ENCODE data around the gene RNH1.

RNH1 gene

GRCh38 chr11:503179-503981 lies 3.7 kb downstream of the RNH1 start:
- no peak overlapping the region for H3K4me3 ChIP-seq (ENCODE audit: low read length)
- no peak for DNase-seq (ENCODE audit: low read depth, low spot score)

GRCh38 chr11:502288-503178 lies 4.5 kb downstream of the RNH1 start:
- no peak overlapping the region for H3K4me3 ChIP-seq (ENCODE audit: low read length)
- DNase-seq (ENCODE audit: low read depth, low spot score): no peak

- DNase-seq (ENCODE audit: low read depth, low spot score): no peak
Measured at GRCh38 chr11:501683-502287, 5.3 kb downstream of the RNH1 start.

GRCh38 chr11:501001-501682 lies 5.9 kb downstream of the RNH1 start:
- no peak overlapping the region for H3K4me3 ChIP-seq (ENCODE audit: low read length)
- no peak for DNase-seq (ENCODE audit: low read depth, low spot score)

More at GRCh38 chr11:501683-502287, 5.3 kb downstream of the RNH1 start:
- no peak overlapping the region for H3K4me3 ChIP-seq (ENCODE audit: low read length)

- no peak for DNase-seq (ENCODE audit: low read depth, low spot score)
- H3K4me3 ChIP-seq (ENCODE audit: low read length): no peak overlapping the region
Measured at GRCh38 chr11:499201-500076, 7.6 kb downstream of the RNH1 start.

- DNase-seq (ENCODE audit: low read depth, low spot score): no peak
- H3K4me3 ChIP-seq (ENCODE audit: low read length): no peak overlapping the region
Measured at GRCh38 chr11:498297-499181, 8.5 kb downstream of the RNH1 start.

GRCh38 chr11:497565-498296 lies 9.3 kb downstream of the RNH1 start:
- no peak for DNase-seq (ENCODE audit: low read depth, low spot score)
- no peak overlapping the region for H3K4me3 ChIP-seq (ENCODE audit: low read length)

- no peak for DNase-seq (ENCODE audit: low read depth, low spot score)
- H3K4me3 ChIP-seq (ENCODE audit: low read length): no peak overlapping the region
Measured at GRCh38 chr11:496834-497564, 10.0 kb downstream of the RNH1 start.

GRCh38 chr11:495537-495931 lies 11.5 kb downstream of the RNH1 start:
- no peak for DNase-seq (ENCODE audit: low read depth, low spot score)
- no peak overlapping the region for H3K4me3 ChIP-seq (ENCODE audit: low read length)

GRCh38 chr11:494761-495536 lies 12.1 kb downstream of the RNH1 start:
- H3K4me3 ChIP-seq (ENCODE audit: low read length): no peak overlapping the region
- DNase-seq (ENCODE audit: low read depth, low spot score): no peak

GRCh38 chr11:492427-493226 lies 14.4 kb downstream of the RNH1 start:
- DNase-seq (ENCODE audit: low read depth, low spot score): no peak
- H3K4me3 ChIP-seq (ENCODE audit: low read length): no peak overlapping the region

- H3K4me3 ChIP-seq (ENCODE audit: low read length): no peak overlapping the region
- DNase-seq (ENCODE audit: low read depth, low spot score): no peak
Measured at GRCh38 chr11:491358-491757, 15.7 kb downstream of the RNH1 start.

GRCh38 chr11:490930-491260 lies 16.1 kb downstream of the RNH1 start:
- DNase-seq (ENCODE audit: low read depth, low spot score): no peak
- H3K4me3 ChIP-seq (ENCODE audit: low read length): no peak overlapping the region

- no peak overlapping the region for H3K4me3 ChIP-seq (ENCODE audit: low read length)
- no peak for DNase-seq (ENCODE audit: low read depth, low spot score)
Measured at GRCh38 chr11:490186-490929, 16.7 kb downstream of the RNH1 start.

All from Jurkat, Clone E6-1 (cell line).